HCT116 (cell line): ENCODE measurements around the gene TOX2.

Experiments used
- CBX3 ChIP-seq: IDR thresholded peaks from 2 replicates; pipeline ENCODE4 v1.6.1; 2012; ENCODE audit warnings: low read depth
- CEBPB ChIP-seq: IDR thresholded peaks from 2 replicates; pipeline ENCODE4 v1.6.1; 2012; ENCODE audit warnings: low read depth
- CTCF ChIP-seq, 3 experiments: fragments of 200-600 bp in 1 of 3; sonication (generic) in 1 of 3; IDR thresholded peaks in 2 of 3; conservative IDR thresholded peaks in 1 of 3; 2 replicates each; pipeline ENCODE4 v1.5.1; 2012 to 2017; ENCODE audit warnings: low read depth in 2 of 3, low read length in 2 of 3, antibody characterized with exemption in 1 of 3, borderline replicate concordance in 1 of 3, control low read depth in 1 of 3, mild to moderate bottlenecking in 1 of 3, mixed read lengths in 1 of 3, mixed run types in 1 of 3, moderate library complexity in 1 of 3; ENCODE audit not compliant: insufficient read depth in 1 of 3
- EGR1 ChIP-seq: IDR thresholded peaks from 2 replicates; pipeline ENCODE4 v1.6.1; 2012; ENCODE audit warnings: low read depth
- EZH2 ChIP-seq: fragments of 200-600 bp; sonication (generic); IDR thresholded peaks from 2 replicates; pipeline ENCODE4 v1.6.1; 2017; ENCODE audit warnings: antibody characterized with exemption, mixed run types
- POLR2A ChIP-seq: IDR thresholded peaks from 2 replicates; pipeline ENCODE4 v1.7.0; 2011; ENCODE audit warnings: borderline replicate concordance; ENCODE audit not compliant: insufficient read depth, insufficient read length; ENCODE audit errors: extremely low read depth
- POLR2AphosphoS5 ChIP-seq: IDR thresholded peaks from 2 replicates; pipeline ENCODE4 v1.6.1; 2011; ENCODE audit warnings: mild to moderate bottlenecking, low read depth, low read length, moderate library complexity
- RAD21 ChIP-seq: IDR thresholded peaks from 2 replicates; pipeline ENCODE4 v1.6.1; 2012; ENCODE audit warnings: low read depth, mild to moderate bottlenecking
- REST ChIP-seq: IDR thresholded peaks from 2 replicates; pipeline ENCODE4 v1.6.1; 2012; ENCODE audit warnings: low read depth
- SIN3A ChIP-seq: IDR thresholded peaks from 2 replicates; pipeline ENCODE4 v1.6.1; 2012; ENCODE audit warnings: low read depth
- SRF ChIP-seq: IDR thresholded peaks from 2 replicates; pipeline ENCODE4 v1.6.1; 2012; ENCODE audit warnings: low read depth
- TCF7L2 ChIP-seq: IDR thresholded peaks from 2 replicates; pipeline ENCODE4 v1.7.0; 2011; ENCODE audit warnings: borderline replicate concordance, inconsistent platforms; ENCODE audit not compliant: insufficient read depth, insufficient read length; ENCODE audit errors: extremely low read depth
- YY1 ChIP-seq: IDR thresholded peaks from 2 replicates; pipeline ENCODE4 v1.6.1; 2011; ENCODE audit warnings: low read length, low read depth, moderate library complexity, mild to moderate bottlenecking; ENCODE audit not compliant: insufficient replicate concordance; ENCODE audit errors: extremely low read depth

GRCh38 chr20:44069203-44070011 is 154.8 kb downstream of the TOX2 start:
- TF ChIP-seq SIN3A (no peak), CTCF (IDR thresholded peaks at IDR 0.05 in 2 of 3, conservative IDR thresholded peaks at IDR 0.05 in 1 of 3; ENCODE audit: borderline replicate concordance in 1 of 3, insufficient read depth in 1 of 3, low read depth in 2 of 3, low read length in 2 of 3) (no peak), TCF7L2 (no peak), POLR2AphosphoS5 (no peak), EZH2 (no peak), SRF (no peak), RAD21 (no peak), POLR2A (no peak), EGR1 (no peak), CBX3 (no peak), YY1 (no peak), CEBPB (no peak), REST (no peak)
